Peyer's patch (tissue), 4 donors: ENCODE data around the gene CCDC144A. TPM values are rescaled to one million over a fixed set of nuclear protein-coding genes. Genes with fewer than 3 reads are reported as not detected.
"Not testable (repeated sequence)": the region's sequence is repeated elsewhere in the genome, so short reads cannot be mapped to it uniquely, and the experiment has no call there.

Source experiments
- DNase-seq, 3 donors: peaks; one replicate each; pipeline ENCODE4 v3.0.0-alpha.2; 2017 to 2019
- H3K27ac ChIP-seq, 4 donors: fragments of 200-600 bp; sonication (generic); one replicate each; pipeline ENCODE4 v1.5.1; 2016 to 2019
- H3K27me3 ChIP-seq, 2 donors: fragments of 200-600 bp; sonication (generic); one replicate each; pipeline ENCODE4 v1.5.1; 2019
- H3K36me3 ChIP-seq, 3 donors: fragments of 200-600 bp; sonication (generic); one replicate each; pipeline ENCODE4 v1.5.1; 2016 to 2019
- H3K4me1 ChIP-seq, 4 donors: fragments of 200-600 bp; sonication (generic); one replicate each; pipeline ENCODE4 v1.5.1; 2016 to 2019
- H3K4me3 ChIP-seq, 4 donors: fragments of 200-600 bp; sonication (generic); 1 replicate in 3 of 4; 2 replicates in 1 of 4; pipeline ENCODE4 v1.5.1; 2016 to 2019; ENCODE audit warnings: mild to moderate bottlenecking in 1 of 4
- H3K9me3 ChIP-seq, 4 donors: fragments of 200-600 bp; sonication (generic); one replicate each; pipeline ENCODE4 v1.5.1; 2016 to 2019; ENCODE audit warnings: mild to moderate bottlenecking in 1 of 4
- POLR2A ChIP-seq, 2 donors: fragments of 450-650 bp; IDR thresholded peaks; one replicate each; pipeline ENCODE4 v1.5.1; 2017; ENCODE audit warnings: antibody characterized with exemption in 2 of 2, mild to moderate bottlenecking in 2 of 2, moderate library complexity in 2 of 2
- total RNA-seq, 4 donors: library from RNA; depleted of rRNA; stranded (reverse); fragments of >200 nt; gene quantifications; one replicate each; pipeline ENCODE4 v1.1.0, GENCODE V29; 2016
- TF ChIP-seq, protein P1 (sequence below), 6 experiments: fragments of 450-650 bp in 4 of 6; fragments of 200-600 bp in 2 of 6; sonication (generic) in 1 of 6; IDR thresholded peaks; one replicate each; pipeline ENCODE4 v1.5.1; 2017 to 2019; ENCODE audit warnings: antibody characterized with exemption in 6 of 6, mild to moderate bottlenecking in 3 of 6, moderate library complexity in 1 of 6

Gene CCDC144A, protein sequence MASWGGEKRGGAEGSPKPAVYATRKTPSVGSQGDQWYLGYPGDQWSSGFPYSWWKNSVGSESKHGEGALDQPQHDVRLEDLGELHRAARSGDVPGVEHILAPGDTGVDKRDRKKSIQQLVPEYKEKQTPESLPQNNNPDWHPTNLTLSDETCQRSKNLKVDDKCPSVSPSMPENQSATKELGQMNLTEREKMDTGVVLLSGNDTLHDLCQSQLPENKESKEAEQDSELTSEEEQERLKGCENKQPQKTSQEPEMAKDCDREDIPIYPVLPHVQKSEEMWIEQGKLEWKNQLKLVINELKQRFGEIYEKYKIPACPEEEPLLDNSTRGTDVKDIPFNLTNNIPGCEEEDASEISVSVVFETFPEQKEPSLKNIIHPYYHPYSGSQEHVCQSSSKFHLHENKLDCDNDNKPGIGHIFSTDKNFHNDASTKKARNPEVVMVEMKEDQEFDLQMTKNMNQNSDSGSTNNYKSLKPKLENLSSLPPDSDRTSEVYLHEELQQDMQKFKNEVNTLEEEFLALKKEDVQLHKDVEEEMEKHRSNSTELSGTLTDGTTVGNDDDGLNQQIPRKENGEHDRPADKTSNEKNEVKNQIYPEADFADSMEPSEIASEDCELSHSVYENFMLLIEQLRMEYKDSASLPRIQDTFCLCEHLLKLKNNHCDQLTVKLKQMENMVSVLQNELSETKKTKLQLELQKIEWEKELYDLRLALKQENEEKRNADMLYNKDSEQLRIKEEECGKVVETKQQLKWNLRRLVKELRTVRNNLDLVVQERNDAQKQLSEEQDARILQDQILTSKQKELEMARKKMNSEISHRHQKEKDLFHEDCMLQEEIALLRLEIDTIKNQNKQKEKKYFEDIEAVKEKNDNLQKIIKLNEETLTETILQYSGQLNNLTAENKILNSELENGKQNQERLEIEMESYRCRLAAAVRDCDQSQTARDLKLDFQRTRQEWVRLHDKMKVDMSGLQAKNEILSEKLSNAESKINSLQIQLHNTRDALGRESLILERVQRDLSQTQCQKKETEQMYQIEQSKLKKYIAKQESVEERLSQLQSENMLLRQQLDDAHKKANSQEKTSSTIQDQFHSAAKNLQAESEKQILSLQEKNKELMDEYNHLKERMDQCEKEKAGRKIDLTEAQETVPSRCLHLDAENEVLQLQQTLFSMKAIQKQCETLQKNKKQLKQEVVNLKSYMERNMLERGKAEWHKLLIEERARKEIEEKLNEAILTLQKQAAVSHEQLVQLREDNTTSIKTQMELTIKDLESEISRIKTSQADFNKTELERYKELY (N-terminal part only)
- 1 to 10 TPM; 2.6 to 8.2 (median 4.9) TPM for total RNA-seq

DNA sequence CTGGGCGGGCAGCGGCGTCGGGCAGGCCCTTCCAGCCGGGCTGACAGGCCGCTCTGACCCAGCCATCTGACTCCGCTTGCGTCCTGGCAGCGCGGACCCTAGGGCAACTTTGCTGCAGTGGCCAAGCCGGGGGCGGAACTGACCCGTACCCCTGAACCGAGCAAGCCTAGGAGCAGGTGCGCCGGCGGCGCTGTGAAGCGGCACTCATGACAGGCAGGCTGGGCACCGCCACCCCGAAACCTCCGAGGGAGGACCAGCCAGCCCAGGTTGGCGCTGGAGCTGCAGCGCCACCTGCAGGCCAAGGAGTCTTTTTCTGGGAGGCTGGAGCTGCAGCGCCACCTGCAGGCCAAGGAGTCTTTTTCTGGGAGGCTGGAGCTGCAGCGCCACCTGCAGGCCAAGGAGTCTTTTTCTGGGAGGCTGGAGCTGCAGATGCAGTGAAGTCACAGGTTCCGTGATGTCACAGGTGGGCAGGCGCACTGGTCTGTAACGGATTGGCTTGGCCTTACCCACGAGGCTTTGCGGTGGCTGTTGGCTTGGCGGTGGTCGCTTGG is at the start of gene CCDC144A:
TSS of gene CCDC144A (plus strand) at position 511 of the 551 bp plus-strand sequence. CDS start 160 bp downstream, outside the sequence.
- H3K27ac ChIP-seq, H3K4me1 ChIP-seq, H3K9me3 ChIP-seq, H3K36me3 ChIP-seq, H3K27me3 ChIP-seq: not testable (repeated sequence)
- TF ChIP-seq, protein P1, sequence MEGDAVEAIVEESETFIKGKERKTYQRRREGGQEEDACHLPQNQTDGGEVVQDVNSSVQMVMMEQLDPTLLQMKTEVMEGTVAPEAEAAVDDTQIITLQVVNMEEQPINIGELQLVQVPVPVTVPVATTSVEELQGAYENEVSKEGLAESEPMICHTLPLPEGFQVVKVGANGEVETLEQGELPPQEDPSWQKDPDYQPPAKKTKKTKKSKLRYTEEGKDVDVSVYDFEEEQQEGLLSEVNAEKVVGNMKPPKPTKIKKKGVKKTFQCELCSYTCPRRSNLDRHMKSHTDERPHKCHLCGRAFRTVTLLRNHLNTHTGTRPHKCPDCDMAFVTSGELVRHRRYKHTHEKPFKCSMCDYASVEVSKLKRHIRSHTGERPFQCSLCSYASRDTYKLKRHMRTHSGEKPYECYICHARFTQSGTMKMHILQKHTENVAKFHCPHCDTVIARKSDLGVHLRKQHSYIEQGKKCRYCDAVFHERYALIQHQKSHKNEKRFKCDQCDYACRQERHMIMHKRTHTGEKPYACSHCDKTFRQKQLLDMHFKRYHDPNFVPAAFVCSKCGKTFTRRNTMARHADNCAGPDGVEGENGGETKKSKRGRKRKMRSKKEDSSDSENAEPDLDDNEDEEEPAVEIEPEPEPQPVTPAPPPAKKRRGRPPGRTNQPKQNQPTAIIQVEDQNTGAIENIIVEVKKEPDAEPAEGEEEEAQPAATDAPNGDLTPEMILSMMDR (IDR thresholded peaks at IDR 0.05) = peak in 5 of 6 experiments; percentile 5 to 73 (median 50)
- peak in 1 of 3 donors; percentile 54 for DNase-seq
- peak within 1 kb of the TSS in 1 of 4 donors; percentile 30 for H3K4me3 ChIP-seq

DNA sequence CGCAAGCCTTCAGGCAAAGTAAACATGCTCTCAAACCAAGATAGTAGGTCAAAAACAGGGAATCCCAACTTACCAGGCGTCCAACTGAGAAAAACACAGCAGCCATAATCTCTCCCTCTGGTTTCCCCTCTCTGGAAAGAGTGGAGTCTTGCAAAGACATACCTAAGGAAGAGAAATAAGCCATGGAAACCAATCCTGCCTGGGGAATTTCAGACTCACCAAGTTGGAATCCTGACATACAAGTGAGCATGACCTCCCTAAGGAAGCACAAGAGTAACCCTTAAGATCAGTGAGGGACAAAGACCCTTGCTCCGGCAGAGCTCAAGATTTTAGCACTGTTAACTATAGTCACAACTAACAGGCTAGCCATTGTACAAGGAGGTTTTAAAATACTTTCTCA is 40.5 kb upstream of the CCDC144A start:
- Histone ChIP-seq H3K36me3 (no peaks in the 10 kb centered on the region), H3K4me1 (peaks cover 0 to 5% (median 0%) of the 10 kb centered on the region in 4 donors), H3K27me3 (no peaks in the 10 kb centered on the region), H3K4me3 (no peak overlapping the region), H3K27ac (no peak overlapping the region), H3K9me3 (no peaks in the 10 kb centered on the region)
- DNase-seq = no peak
- TF ChIP-seq POLR2A (IDR thresholded peaks at IDR 0.05) = no peak
- TF ChIP-seq, protein P1 (IDR thresholded peaks at IDR 0.05) = no peak

DNA sequence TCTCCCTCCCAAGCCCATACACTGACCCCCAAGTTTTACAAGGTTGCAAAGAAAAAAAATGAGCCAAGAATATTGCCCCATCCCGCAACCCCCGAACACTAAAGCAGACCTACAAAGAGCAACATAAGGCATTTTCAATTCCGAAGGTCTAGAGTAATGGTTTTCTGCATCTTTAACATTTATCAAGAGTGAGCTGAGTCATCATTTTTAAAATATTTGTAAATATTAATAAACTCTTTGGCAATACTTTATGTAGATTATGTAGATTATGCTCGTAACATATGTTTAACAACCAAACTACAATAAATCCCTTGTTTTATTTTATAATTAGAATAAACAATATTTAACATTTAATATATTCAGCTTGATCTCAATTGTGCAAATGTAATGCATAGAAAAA is 37.8 kb upstream of the CCDC144A start:
- no peak overlapping the region for H3K27ac ChIP-seq
- no peak overlapping the region for H3K4me3 ChIP-seq
- no peaks in the 10 kb centered on the region for H3K9me3 ChIP-seq
- H3K36me3 ChIP-seq = no peaks in the 10 kb centered on the region
- no peak for DNase-seq
- no peaks in the 10 kb centered on the region for H3K27me3 ChIP-seq
- TF ChIP-seq, protein P1 (IDR thresholded peaks at IDR 0.05) = no peak
- no peak for TF ChIP-seq POLR2A (IDR thresholded peaks at IDR 0.05)
- H3K4me1 ChIP-seq = peaks cover 0 to 5% (median 0%) of the 10 kb centered on the region in 4 donors

DNA sequence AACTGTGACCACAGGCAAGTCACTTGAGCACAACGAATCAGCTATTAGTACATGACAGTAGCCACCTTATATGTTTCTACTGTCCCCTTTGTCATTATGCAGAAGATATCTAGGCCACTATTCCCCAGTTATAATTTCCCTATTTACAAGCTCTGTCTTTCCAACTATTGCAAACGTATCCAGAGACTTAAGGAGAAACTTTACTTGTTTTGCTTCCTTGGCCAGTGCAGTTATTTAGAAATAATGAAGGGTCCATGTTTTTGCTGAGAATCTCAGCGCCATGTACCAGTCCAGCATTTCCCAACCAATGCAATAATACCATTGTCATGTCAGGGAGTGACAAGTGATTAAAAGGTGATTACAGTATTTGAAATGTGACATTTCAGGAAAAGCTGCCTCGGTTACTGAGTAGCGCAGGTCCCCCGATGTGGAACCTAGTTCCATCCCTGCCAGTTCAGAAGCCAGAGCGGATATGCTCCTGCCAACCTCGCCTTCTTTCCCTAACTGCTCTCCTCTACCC is 37.1 kb upstream of the CCDC144A start:
- Histone ChIP-seq H3K27ac (peak overlapping the region; percentile 80 to 91 (median 86)), H3K4me3 (peak overlapping the region; percentile 61 to 86 (median 76)), H3K36me3 (no peaks in the 10 kb centered on the region), H3K27me3 (no peaks in the 10 kb centered on the region), H3K9me3 (no peaks in the 10 kb centered on the region), H3K4me1 (peaks cover 0 to 5% (median 0%) of the 10 kb centered on the region in 4 donors)
- TF ChIP-seq, protein P1 (IDR thresholded peaks at IDR 0.05) = no peak
- no peak for TF ChIP-seq POLR2A (IDR thresholded peaks at IDR 0.05)
- no peak for DNase-seq
